Gastroesophageal sphincter (tissue), 3 donors: ENCODE results near the gene IRGC.

Experiments used
- CTCF ChIP-seq, 4 experiments: fragments of 200-600 bp in 2 of 4; fragments of 450-650 bp in 2 of 4; sonication (generic) in 1 of 4; IDR thresholded peaks; one replicate each; pipeline ENCODE4 v1.5.1; 2017 to 2019; ENCODE audit warnings: antibody characterized with exemption in 4 of 4, mild to moderate bottlenecking in 2 of 4, moderate library complexity in 2 of 4
- POLR2A ChIP-seq, 2 donors: fragments of 450-650 bp; IDR thresholded peaks; one replicate each; pipeline ENCODE4 v1.6.1; 2017; ENCODE audit warnings: antibody characterized with exemption in 2 of 2, mild to moderate bottlenecking in 2 of 2, moderate library complexity in 1 of 2
- POLR2AphosphoS5 ChIP-seq: sonication (generic); formaldehyde crosslinking; IDR thresholded peaks from one replicate; pipeline ENCODE4 v1.6.1; 2017; ENCODE audit warnings: antibody characterized with exemption

- TF ChIP-seq CTCF (IDR thresholded peaks at IDR 0.05) = no peak
- TF ChIP-seq POLR2A (IDR thresholded peaks at IDR 0.05) = no peak
- TF ChIP-seq POLR2AphosphoS5 = no peak
These were observed 38.3 kb downstream of the IRGC start for GRCh38 chr19:43754253-43754502.
